HG03469 (cell line): ENCODE results near the gene SMIM30.

Experiments
- ATAC-seq: cut with Tn5 transposase; IDR thresholded peaks from one replicate; pipeline ENCODE4 v1.9.1; 2021; ENCODE audit warnings: mild to moderate bottlenecking, moderate library complexity, moderate number of reproducible peaks; ENCODE audit not compliant: unreplicated experiment

SMIM30 gene

GRCh38 chr7:113109718-113110117 lies 8.6 kb downstream of the SMIM30 start:
- no peak for ATAC-seq

- ATAC-seq, result no peak
Observed at GRCh38 chr7:113100121-113100603, 18.2 kb downstream of the SMIM30 start.

GRCh38 chr7:113099284-113099919 lies 19.0 kb downstream of the SMIM30 start:
- ATAC-seq, result no peak

- no peak for ATAC-seq
Observed at GRCh38 chr7:113094517-113095249, 23.7 kb downstream of the SMIM30 start.

- no peak for ATAC-seq
Observed at GRCh38 chr7:113093561-113093960, 24.8 kb downstream of the SMIM30 start.

GRCh38 chr7:113092762-113093161 lies 25.6 kb downstream of the SMIM30 start:
- ATAC-seq, result no peak

GRCh38 chr7:113087071-113087998 lies 31.0 kb downstream of the SMIM30 start:
- ATAC-seq, result no peak

GRCh38 chr7:113086431-113086888 lies 31.9 kb downstream of the SMIM30 start, which contains the start of gene GPR85:
GPR85 (minus strand) TSS chr7:113086827; CDS start chr7:113084721, 2,106 bp downstream.
- no peak for ATAC-seq

GRCh38 chr7:113085781-113086390 lies 32.5 kb downstream of the SMIM30 start:
- ATAC-seq, result no peak

GRCh38 chr7:113084496-113085172 lies 33.7 kb downstream of the SMIM30 start:
- ATAC-seq, result no peak

- ATAC-seq, result no peak
Observed at GRCh38 chr7:113083816-113084495, 34.4 kb downstream of the SMIM30 start.

- no peak for ATAC-seq
Observed at GRCh38 chr7:113083132-113083815, 35.1 kb downstream of the SMIM30 start.

- ATAC-seq, result no peak
Observed at GRCh38 chr7:113078331-113078730, 40.0 kb downstream of the SMIM30 start.

- ATAC-seq, result no peak
Observed at GRCh38 chr7:113076703-113077102, 41.7 kb downstream of the SMIM30 start.

- peak; percentile 88 for ATAC-seq
Observed at GRCh38 chr7:113071465-113071864, 46.9 kb downstream of the SMIM30 start.
